ENCODE measurements around the gene DENND5B. TPM values are rescaled to one million over a fixed set of nuclear protein-coding genes. Genes with fewer than 3 reads are reported as not detected.

The DENND5B gene
- total and polyA plus RNA-seq, 10 of the 15 experiments (the other 5 are each of a cell fraction or from before 2014, with no cell fraction given): 0.39 to 32.5 (median 20.6) TPM

GRCh38 chr12:31408763-31409162 is 182.2 kb downstream of the DENND5B start (continued):
- TF ChIP-seq SMAD5 (IDR thresholded peaks at IDR 0.05; ENCODE audit: low read depth) (no peak), NFXL1 (IDR thresholded peaks at IDR 0.05; ENCODE audit: borderline replicate concordance) (no peak), NFYA (IDR thresholded peaks at IDR 0.05; ENCODE audit: borderline replicate concordance, low read depth, low read length) (no peak), ZBTB11 (CRISPR knock-in tag; IDR thresholded peaks at IDR 0.05) (no peak), GABPA (IDR thresholded peaks at IDR 0.05; ENCODE audit: low read depth) (no peak), ZNF274 (IDR thresholded peaks at IDR 0.05; ENCODE audit: insufficient read depth, insufficient read length) (no peak)

GRCh38 chr12:31407562-31407961 is 183.4 kb downstream of the DENND5B start:
- ATAC-seq (peak; percentile 50), DNase-seq (ENCODE audit: low read depth, low spot score) (no peak), FAIRE-seq (no peak)
- no peaks in the 10 kb centered on the region for H4K20me1 ChIP-seq (ENCODE audit: control insufficient read depth, insufficient read depth)
- H3K4me3 ChIP-seq: no peak overlapping the region
- peaks cover 40% of the 10 kb centered on the region for H3K4me1 ChIP-seq (ENCODE audit: control insufficient read depth, insufficient read depth, low read length)
- H3K79me2 ChIP-seq (ENCODE audit: control insufficient read depth, insufficient read depth, low read length): no peaks in the 10 kb centered on the region
- H2AFZ ChIP-seq (ENCODE audit: control insufficient read depth, low read depth, low read length): no peak overlapping the region; the same call in 1 of the 2 replicates
- H3K27ac ChIP-seq (ENCODE audit: control insufficient read depth, insufficient read depth): peak overlapping the region; percentile 49
- H3K4me2 ChIP-seq (ENCODE audit: control insufficient read depth, insufficient read depth): 0 out of 2 replicates have a peak overlapping the region, but pooled peaks have one; percentile 34
- ChIA-PET POLR2A (no interaction called here), SMC1A (ENCODE audit: uncharacterized antibody, unreplicated experiment) (no interaction called here), RAD21 (ENCODE audit: unreplicated experiment) (interaction anchor here (2.2 kb wide), 1 partner anchor 228 kb away, joined by 6 read pairs; no protein-coding TSS in a partner anchor), CTCF (interaction anchor here (0.7 to 1.2 kb wide), 2 partner anchors 167 to 228 kb away, joined by 3 read pairs; no protein-coding TSS in a partner anchor)
- TF ChIP-seq SUZ12 (IDR thresholded peaks at IDR 0.05; ENCODE audit: unreplicated experiment) (no peak), ZNF274 (IDR thresholded peaks at IDR 0.05; ENCODE audit: insufficient read depth, insufficient read length) (no peak), ETV6 (conservative IDR thresholded peaks at IDR 0.05 in 1 of 2, IDR thresholded peaks at IDR 0.05 in 1 of 2; ENCODE audit: borderline replicate concordance in 1 of 2, low read depth in 1 of 2) (no peak), RUNX3 (IDR thresholded peaks at IDR 0.05; ENCODE audit: low read length) (0 out of 2 replicates have a peak, but pooled peaks have one; percentile 30), YY1 (IDR thresholded peaks at IDR 0.05; ENCODE audit: low read depth, low read length) (0 out of 2 replicates have a peak, but pooled peaks have one; percentile 36), ZNF207 (IDR thresholded peaks at IDR 0.05; ENCODE audit: borderline replicate concordance) (no peak)
- no peaks in the 10 kb centered on the region; a peak in 1 of 4 replicates for H3K27me3 ChIP-seq (replicated peaks in 1 of 2; ENCODE audit: control insufficient read depth in 2 of 2, insufficient read depth in 2 of 2, low read length in 1 of 2)
- intact Hi-C loops (cut with micrococcal nuclease; ENCODE audit: unreplicated experiment) (loop anchor here (5.0 to 10.0 kb wide), 4 partner anchors 60 to 657 kb away; no protein-coding TSS in a partner anchor), in situ Hi-C loops (cut with MboI) (loop anchor here (10.0 kb wide), 1 partner anchor 907 kb away; no protein-coding TSS in a partner anchor)
- H3K9me3 ChIP-seq (replicated peaks; ENCODE audit: control insufficient read depth, insufficient read depth, low read length): no peaks in the 10 kb centered on the region
- peaks cover 0 to 4% of the 10 kb centered on the region in 2 experiments; a peak in 1 of 4 replicates for H3K36me3 ChIP-seq (ENCODE audit: control insufficient read depth in 2 of 2, insufficient read depth in 2 of 2, low read length in 1 of 2)
- BruUV-seq (replicated peaks): no TSS peak
- 0% methylated on average over 1 of the region's 1 CpG for WGBS (ENCODE audit: insufficient coverage, insufficient replicate concordance, low lambda C conversion rate, missing lambda C conversion rate)
- H3K9ac ChIP-seq (ENCODE audit: control insufficient read depth, insufficient read depth, low read length): no peak overlapping the region

Measured in GM12878 (cell line).